22Rv1 (cell line): ENCODE data around the gene LTF.
"Not testable (repeated sequence)": the region's sequence is repeated elsewhere in the genome, so short reads cannot be mapped to it uniquely, and the experiment has no call there.

Source experiments
- H3K27ac ChIP-seq: fragments of 450-650 bp; 2 replicates; pipeline ENCODE4 v1.5.1; 2017
- ZFX ChIP-seq: fragments of 450-650 bp; IDR thresholded peaks from 2 replicates; pipeline ENCODE4 v1.6.1; 2017; ENCODE audit warnings: antibody characterized with exemption, borderline replicate concordance
- TF ChIP-seq, protein P1 (sequence below): fragments of 450-650 bp; IDR thresholded peaks from 2 replicates; pipeline ENCODE4 v1.5.1; 2017; ENCODE audit warnings: mild to moderate bottlenecking

LTF gene

DNA sequence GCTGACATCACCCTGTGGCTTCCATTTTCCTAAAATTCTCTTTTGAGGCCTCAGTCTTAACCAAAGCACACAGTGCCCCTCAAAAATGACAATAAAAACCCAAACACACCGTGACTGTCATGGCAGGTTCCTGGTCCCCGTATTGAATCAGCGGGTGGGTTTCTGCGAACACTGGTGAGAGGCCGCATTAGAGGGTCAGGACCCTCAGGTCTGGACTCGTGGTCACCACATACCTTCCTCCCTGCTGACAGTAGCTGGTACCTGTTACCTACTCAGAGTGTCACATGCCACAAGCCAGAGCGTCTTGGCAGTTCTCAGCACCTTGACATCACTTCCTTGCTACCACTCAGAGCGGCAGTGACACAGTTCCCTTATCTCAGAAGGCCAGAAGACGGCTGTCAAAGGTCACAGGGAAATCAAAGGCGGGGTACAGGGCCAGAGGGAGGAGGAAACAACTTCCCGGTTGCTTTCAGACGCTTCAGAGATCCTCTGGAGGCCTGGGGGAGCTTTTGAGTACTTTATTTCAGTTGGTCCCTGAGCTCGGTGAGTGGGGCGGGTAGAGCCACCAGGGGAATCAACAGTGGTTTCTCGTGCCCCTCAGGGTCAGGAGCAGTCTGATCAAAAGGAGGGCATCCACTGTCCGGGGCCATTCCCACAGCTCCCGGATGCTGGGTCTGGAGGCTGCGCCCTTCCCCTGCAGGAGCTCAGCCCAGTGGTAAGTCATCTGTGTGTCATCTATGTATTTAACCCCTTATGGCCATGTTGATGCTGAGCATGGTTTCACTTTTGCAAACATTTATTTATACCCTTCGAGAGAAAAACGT is 57.7 kb downstream of the LTF start, which contains the start of the genes CCR5AS and CCRL2:
Gene CCR5AS (minus strand): TSS at position 279 of the 824 bp plus-strand sequence.
Gene CCRL2 (plus strand): TSS at position 472 of the 824 bp plus-strand sequence. CDS start 821 bp downstream, outside the sequence.
- no peak for TF ChIP-seq ZFX
- TF ChIP-seq, protein P1, sequence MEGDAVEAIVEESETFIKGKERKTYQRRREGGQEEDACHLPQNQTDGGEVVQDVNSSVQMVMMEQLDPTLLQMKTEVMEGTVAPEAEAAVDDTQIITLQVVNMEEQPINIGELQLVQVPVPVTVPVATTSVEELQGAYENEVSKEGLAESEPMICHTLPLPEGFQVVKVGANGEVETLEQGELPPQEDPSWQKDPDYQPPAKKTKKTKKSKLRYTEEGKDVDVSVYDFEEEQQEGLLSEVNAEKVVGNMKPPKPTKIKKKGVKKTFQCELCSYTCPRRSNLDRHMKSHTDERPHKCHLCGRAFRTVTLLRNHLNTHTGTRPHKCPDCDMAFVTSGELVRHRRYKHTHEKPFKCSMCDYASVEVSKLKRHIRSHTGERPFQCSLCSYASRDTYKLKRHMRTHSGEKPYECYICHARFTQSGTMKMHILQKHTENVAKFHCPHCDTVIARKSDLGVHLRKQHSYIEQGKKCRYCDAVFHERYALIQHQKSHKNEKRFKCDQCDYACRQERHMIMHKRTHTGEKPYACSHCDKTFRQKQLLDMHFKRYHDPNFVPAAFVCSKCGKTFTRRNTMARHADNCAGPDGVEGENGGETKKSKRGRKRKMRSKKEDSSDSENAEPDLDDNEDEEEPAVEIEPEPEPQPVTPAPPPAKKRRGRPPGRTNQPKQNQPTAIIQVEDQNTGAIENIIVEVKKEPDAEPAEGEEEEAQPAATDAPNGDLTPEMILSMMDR: no peak
- H3K27ac ChIP-seq: peak within 1 kb of the TSS; percentile 65

- no peak overlapping the region for H3K27ac ChIP-seq
- TF ChIP-seq, protein P1: no peak
- no peak for TF ChIP-seq ZFX
These were observed 58.3 kb downstream of the LTF start for GRCh38 chr3:46406443-46406787.

- no peak for TF ChIP-seq ZFX
- TF ChIP-seq, protein P1: no peak
- peak overlapping the region; percentile 65 for H3K27ac ChIP-seq
These were observed 59.2 kb downstream of the LTF start for GRCh38 chr3:46405301-46406019.

DNA sequence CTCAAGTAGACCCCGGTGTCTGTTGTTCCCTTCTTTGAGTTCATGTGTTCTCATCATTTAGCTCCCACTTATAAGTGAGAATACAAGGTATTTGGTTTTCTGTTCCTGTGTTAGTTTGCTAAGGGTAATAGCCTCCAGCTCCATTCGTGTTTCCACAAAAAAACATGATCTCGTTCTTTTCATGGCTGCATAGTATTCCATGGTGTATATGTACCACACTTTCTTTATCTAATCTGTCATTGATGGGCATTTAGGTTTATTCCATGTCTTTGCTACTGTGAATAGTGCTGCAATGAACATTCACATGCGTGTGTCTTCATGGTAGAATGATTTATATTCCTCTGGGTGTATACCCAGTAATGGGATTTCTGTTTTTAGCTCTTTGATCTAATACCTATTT is 61.8 kb downstream of the LTF start:
- not testable (repeated sequence) for H3K27ac ChIP-seq

- H3K27ac ChIP-seq: no peak overlapping the region
These were observed 63.1 kb downstream of the LTF start for GRCh38 chr3:46401579-46401978.

DNA sequence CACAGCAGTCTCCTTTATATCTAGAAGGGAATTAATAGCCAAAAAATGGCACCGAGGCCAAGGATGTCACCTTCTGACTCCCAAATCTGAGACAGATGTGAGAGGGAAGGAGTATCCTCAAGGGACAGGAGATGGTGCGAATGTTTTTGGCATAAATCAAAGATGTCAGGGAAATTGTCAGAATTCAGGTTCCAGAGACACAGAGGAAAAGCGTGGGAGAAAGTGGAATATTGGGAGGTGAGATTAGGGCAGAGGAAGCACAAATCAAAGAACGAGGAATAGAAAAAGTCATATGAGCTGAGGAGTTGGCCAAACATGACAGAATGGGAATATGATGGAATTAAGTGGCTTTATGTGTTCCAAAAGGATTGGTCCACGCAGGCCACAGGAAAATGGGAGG is 63.9 kb downstream of the LTF start:
- TF ChIP-seq, protein P1: no peak
- TF ChIP-seq ZFX: no peak
- no peak overlapping the region for H3K27ac ChIP-seq

More at GRCh38 chr3:46401579-46401978, 63.1 kb downstream of the LTF start:
- TF ChIP-seq, protein P1: no peak
- TF ChIP-seq ZFX: no peak

DNA sequence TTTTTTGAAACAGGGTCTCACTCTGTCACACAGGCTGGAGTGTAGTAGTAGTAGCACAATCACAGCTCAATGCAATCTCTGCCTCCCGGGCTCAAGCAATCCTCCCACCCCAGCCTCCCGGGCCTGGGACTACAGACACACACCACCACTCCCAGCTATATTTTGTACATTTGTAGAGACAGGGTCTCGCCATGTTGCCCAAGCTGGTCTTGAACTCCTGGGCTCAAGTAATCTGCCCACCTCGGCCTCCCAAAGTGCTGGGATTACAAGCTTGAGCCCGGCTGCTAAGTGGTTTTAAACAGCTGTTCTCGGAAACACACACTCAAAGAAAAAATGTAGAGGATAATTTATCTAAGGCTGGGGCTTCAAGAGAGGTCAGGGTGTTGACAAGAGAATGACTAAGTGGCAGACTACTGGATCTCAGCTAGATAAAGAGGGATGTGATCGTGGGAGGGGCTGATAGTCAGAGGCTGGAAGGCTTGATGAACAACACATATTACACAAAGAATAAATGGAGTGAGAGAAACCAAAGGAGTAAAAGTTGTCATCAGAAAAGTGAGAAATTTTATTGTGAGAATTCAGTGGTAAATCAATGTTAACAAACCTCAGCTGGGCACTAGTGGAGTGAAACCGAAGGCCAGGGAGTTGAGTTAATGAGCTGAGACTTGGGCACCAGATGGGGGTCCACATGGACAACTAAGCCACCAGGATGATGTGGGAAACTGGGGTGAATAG is 64.5 kb downstream of the LTF start:
- H3K27ac ChIP-seq: no peak overlapping the region
- TF ChIP-seq, protein P1: no peak
- TF ChIP-seq ZFX: no peak
